ENCODE measurements around the gene TRMT2A. TPM values are rescaled to one million over a fixed set of nuclear protein-coding genes. Genes with fewer than 3 reads are reported as not detected.

The TRMT2A gene
- total RNA-seq, 1 donor from 2014 or later: 24.3 TPM

GRCh38 chr22:20066617-20067383 lies 50.2 kb downstream of the TRMT2A start:
- no peaks in the 10 kb centered on the region for H3K9me3 Mint-ChIP-seq
- H3K4me1 Mint-ChIP-seq: peaks cover 6% of the 10 kb centered on the region
- H4K20me1 ChIP-seq (ENCODE audit: low read depth): no peaks in the 10 kb centered on the region
- H3K4me2 ChIP-seq: no peak overlapping the region
- no peaks in the 10 kb centered on the region for H3F3A ChIP-seq (ENCODE audit: low read depth)
- no peak overlapping the region for H3K4me3 Mint-ChIP-seq
- peaks cover 2% of the 10 kb centered on the region for H3K36me3 Mint-ChIP-seq
- H2AFZ ChIP-seq (replicated peaks): no peak overlapping the region
- H3K9ac ChIP-seq: no peak overlapping the region
- no peaks in the 10 kb centered on the region for H3K27me3 Mint-ChIP-seq (ENCODE audit: insufficient read depth, low read depth)
- no peak for DNase-seq (ENCODE audit: low spot score)
- TF ChIP-seq CTCF (IDR thresholded peaks at IDR 0.05): no peak
- no peak for TF ChIP-seq EZH2phosphoT487 (IDR thresholded peaks at IDR 0.05)
- TF ChIP-seq EZH2 (IDR thresholded peaks at IDR 0.05): no peak
- no peaks in the 10 kb centered on the region for H3K27me3 ChIP-seq
- H3K27ac ChIP-seq: no peak overlapping the region
- no peaks in the 10 kb centered on the region for H3K4me1 ChIP-seq
- H3K4me3 ChIP-seq: no peak overlapping the region
- H3K9me3 ChIP-seq (ENCODE audit: low read depth): no peaks in the 10 kb centered on the region
- H3K36me3 ChIP-seq: no peaks in the 10 kb centered on the region
- H3K79me2 ChIP-seq (ENCODE audit: low read depth): no peaks in the 10 kb centered on the region
- no peak overlapping the region for H3K27ac Mint-ChIP-seq

- Histone ChIP-seq H2AFZ (replicated peaks) (no peak overlapping the region), H3K9me3 (ENCODE audit: low read depth) (no peaks in the 10 kb centered on the region), H3K27ac (no peak overlapping the region), H3K4me3 (no peak overlapping the region), H3K4me1 (no peaks in the 10 kb centered on the region), H3K9ac (no peak overlapping the region), H3K4me2 (no peak overlapping the region), H3K79me2 (ENCODE audit: low read depth) (no peaks in the 10 kb centered on the region), H3K27me3 (no peaks in the 10 kb centered on the region), H3K36me3 (no peaks in the 10 kb centered on the region), H4K20me1 (ENCODE audit: low read depth) (no peaks in the 10 kb centered on the region), H3F3A (ENCODE audit: low read depth) (no peaks in the 10 kb centered on the region)
- no peak for TF ChIP-seq EZH2phosphoT487 (IDR thresholded peaks at IDR 0.05)
- no peak for TF ChIP-seq EZH2 (IDR thresholded peaks at IDR 0.05)
- TF ChIP-seq CTCF (IDR thresholded peaks at IDR 0.05): no peak
- H3K27me3 Mint-ChIP-seq (ENCODE audit: insufficient read depth, low read depth): no peaks in the 10 kb centered on the region
- H3K4me3 Mint-ChIP-seq: no peak overlapping the region
- DNase-seq (ENCODE audit: low spot score): no peak
- H3K27ac Mint-ChIP-seq: no peak overlapping the region
- peaks cover 6% of the 10 kb centered on the region for H3K4me1 Mint-ChIP-seq
- H3K9me3 Mint-ChIP-seq: no peaks in the 10 kb centered on the region
- H3K36me3 Mint-ChIP-seq: peaks cover 2% of the 10 kb centered on the region
Observed at GRCh38 chr22:20065896-20066616, 51.0 kb downstream of the TRMT2A start.

- Histone ChIP-seq H2AFZ (replicated peaks) (no peak overlapping the region), H3K4me2 (no peak overlapping the region), H3K36me3 (no peaks in the 10 kb centered on the region), H3K79me2 (ENCODE audit: low read depth) (no peaks in the 10 kb centered on the region), H3K9ac (no peak overlapping the region), H3K9me3 (ENCODE audit: low read depth) (no peaks in the 10 kb centered on the region), H3K4me1 (no peaks in the 10 kb centered on the region), H3F3A (ENCODE audit: low read depth) (no peaks in the 10 kb centered on the region), H3K27me3 (no peaks in the 10 kb centered on the region), H4K20me1 (ENCODE audit: low read depth) (no peaks in the 10 kb centered on the region), H3K27ac (no peak overlapping the region), H3K4me3 (no peak overlapping the region)
- DNase-seq (ENCODE audit: low spot score): no peak
- H3K27me3 Mint-ChIP-seq (ENCODE audit: insufficient read depth, low read depth): no peaks in the 10 kb centered on the region
- no peak overlapping the region for H3K27ac Mint-ChIP-seq
- peaks cover 6% of the 10 kb centered on the region for H3K4me1 Mint-ChIP-seq
- peaks cover 2% of the 10 kb centered on the region for H3K36me3 Mint-ChIP-seq
- H3K9me3 Mint-ChIP-seq: no peaks in the 10 kb centered on the region
- no peak overlapping the region for H3K4me3 Mint-ChIP-seq
- TF ChIP-seq CTCF (IDR thresholded peaks at IDR 0.05): no peak
- TF ChIP-seq EZH2 (IDR thresholded peaks at IDR 0.05): no peak
- TF ChIP-seq EZH2phosphoT487 (IDR thresholded peaks at IDR 0.05): no peak
Observed at GRCh38 chr22:20064545-20065262, 52.3 kb downstream of the TRMT2A start.
